Astrocyte (in vitro differentiated cells and primary cell): ENCODE data around the gene TCEAL1. TPM values are rescaled to one million over a fixed set of nuclear protein-coding genes. Genes with fewer than 3 reads are reported as not detected.
A peak's percentile ranks its signal among the peaks of the same experiment; 100 is the strongest.
"Not testable (repeated sequence)": the region's sequence is repeated elsewhere in the genome, so short reads cannot be mapped to it uniquely, and the experiment has no call there.

Experiments
- DNase-seq: peaks from one replicate; pipeline ENCODE4 v3.0.0-alpha.2; 2010; ENCODE audit warnings: low read depth
- FAIRE-seq: peaks from 2 replicates; lab custom pipeline; 2011; peaks lifted over from hg19 to GRCh38; lab: Jason Lieb, UNC
- H2AFZ ChIP-seq: 2 replicates; pipeline ENCODE4 v1.6.0; 2012; ENCODE audit warnings: low read depth, low read length, inconsistent platforms
- H3K27ac ChIP-seq: 2 replicates; pipeline ENCODE4 v1.5.1; 2011; ENCODE audit warnings: low read depth, low read length, inconsistent platforms
- H3K27me3 ChIP-seq: 2 replicates; pipeline ENCODE4 v1.6.0; 2011; ENCODE audit warnings: low read length, inconsistent platforms; ENCODE audit not compliant: insufficient read depth
- H3K36me3 ChIP-seq: 2 replicates; pipeline ENCODE4 v1.5.1; 2011; ENCODE audit warnings: low read length, inconsistent platforms; ENCODE audit not compliant: insufficient read depth
- H3K4me1 ChIP-seq: 2 replicates; pipeline ENCODE4 v1.5.1; 2011; ENCODE audit warnings: low read length, inconsistent platforms; ENCODE audit not compliant: insufficient read depth
- H3K4me2 ChIP-seq: 2 replicates; pipeline ENCODE4 v1.6.0; 2012; ENCODE audit warnings: low read length, inconsistent platforms
- H3K4me3 ChIP-seq: 2 replicates; pipeline ENCODE4 v1.5.1; 2011; ENCODE audit warnings: low read depth, mild to moderate bottlenecking, low read length, inconsistent platforms; ENCODE audit not compliant: insufficient read depth
- H3K79me2 ChIP-seq: 2 replicates; pipeline ENCODE4 v1.6.0; 2012; ENCODE audit warnings: mild to moderate bottlenecking, low read length, inconsistent platforms; ENCODE audit not compliant: insufficient read depth
- H3K9ac ChIP-seq: 2 replicates; pipeline ENCODE4 v1.6.0; 2012; ENCODE audit warnings: mild to moderate bottlenecking, low read length, inconsistent platforms
- H3K9me3 ChIP-seq: 2 replicates; pipeline ENCODE4 v1.5.1; 2012; ENCODE audit warnings: low read depth, mild to moderate bottlenecking, low read length, inconsistent platforms; ENCODE audit not compliant: insufficient read depth
- H4K20me1 ChIP-seq: 2 replicates; pipeline ENCODE4 v1.6.0; 2012; ENCODE audit warnings: low read length, inconsistent platforms; ENCODE audit not compliant: insufficient read depth
- H3K27ac Mint-ChIP-seq: one replicate; pipeline ENCODE4 v1.8.0; 2021; ENCODE audit warnings: mild to moderate bottlenecking, mixed read lengths; ENCODE audit not compliant: unreplicated experiment
- H3K27me3 Mint-ChIP-seq: one replicate; pipeline ENCODE4 v1.8.0; 2021; ENCODE audit warnings: low read depth, mixed read lengths; ENCODE audit not compliant: unreplicated experiment
- H3K36me3 Mint-ChIP-seq: one replicate; pipeline ENCODE4 v1.8.0; 2021; ENCODE audit warnings: low read depth, mixed read lengths; ENCODE audit not compliant: unreplicated experiment
- H3K4me1 Mint-ChIP-seq: one replicate; pipeline ENCODE4 v1.8.0; 2021; ENCODE audit warnings: low read depth, mixed read lengths; ENCODE audit not compliant: unreplicated experiment
- H3K4me3 Mint-ChIP-seq: one replicate; pipeline ENCODE4 v1.8.0; 2021; ENCODE audit warnings: mild to moderate bottlenecking, moderate library complexity, mixed read lengths; ENCODE audit not compliant: unreplicated experiment
- H3K9me3 Mint-ChIP-seq: one replicate; pipeline ENCODE4 v1.8.0; 2021; ENCODE audit warnings: mild to moderate bottlenecking, mixed read lengths; ENCODE audit not compliant: unreplicated experiment
- CTCF ChIP-seq: IDR thresholded peaks from 2 replicates; pipeline ENCODE4 v1.5.1; 2011; ENCODE audit warnings: low read depth, mild to moderate bottlenecking, inconsistent platforms, low read length, moderate library complexity; ENCODE audit not compliant: insufficient read depth
- EZH2 ChIP-seq: IDR thresholded peaks from 2 replicates; pipeline ENCODE4 v1.6.1; 2012; ENCODE audit warnings: mild to moderate bottlenecking, low read length, inconsistent platforms; ENCODE audit not compliant: insufficient read depth
- total RNA-seq: library from RNA; stranded (reverse); gene quantifications from 2 replicates; pipeline ENCODE4 v1.2.1, GENCODE V29; 2021

TCEAL1 gene
- total RNA-seq, 1 donor from 2014 or later = 12.3 TPM

GRCh38 chrX:103586659-103587058, 42.1 kb upstream of the TCEAL1 start:
- no peak overlapping the region for H3K27ac Mint-ChIP-seq

GRCh38 chrX:103592295-103592694, 36.5 kb upstream of the TCEAL1 start:
- H3K27ac ChIP-seq, H3K36me3 ChIP-seq, H3K4me1 ChIP-seq, H4K20me1 ChIP-seq, H2AFZ ChIP-seq, H3K9ac ChIP-seq, FAIRE-seq, H3K4me1 Mint-ChIP-seq, H3K4me2 ChIP-seq, H3K9me3 Mint-ChIP-seq, H3K27me3 Mint-ChIP-seq, H3K79me2 ChIP-seq, H3K4me3 ChIP-seq, H3K27me3 ChIP-seq, DNase-seq, H3K9me3 ChIP-seq, H3K4me3 Mint-ChIP-seq, H3K27ac Mint-ChIP-seq, H3K36me3 Mint-ChIP-seq: not testable (repeated sequence)

More at GRCh38 chrX:103586659-103587058, 42.1 kb upstream of the TCEAL1 start:
- H3K4me1 ChIP-seq = peaks cover 2% of the 10 kb centered on the region
- TF ChIP-seq EZH2 (no peak), CTCF (no peak)
- H3K4me2 ChIP-seq = peak overlapping the region; percentile 90
- no peak overlapping the region for H2AFZ ChIP-seq
- no peaks in the 10 kb centered on the region for H3K36me3 ChIP-seq
- DNase-seq (no peak), FAIRE-seq (no peak)
- peaks cover 5% of the 10 kb centered on the region for H3K36me3 Mint-ChIP-seq
- peak overlapping the region; percentile 88 for H3K4me3 ChIP-seq
- H3K79me2 ChIP-seq = peaks cover 21% of the 10 kb centered on the region
- no peaks in the 10 kb centered on the region for H3K27me3 Mint-ChIP-seq
- H3K9ac ChIP-seq = peak overlapping the region; percentile 94
- peak overlapping the region; percentile 94 for H3K4me3 Mint-ChIP-seq
- peak overlapping the region; percentile 75 for H3K27ac ChIP-seq
- H3K9me3 Mint-ChIP-seq = peaks cover 5% of the 10 kb centered on the region
- H3K27me3 ChIP-seq = no peaks in the 10 kb centered on the region
- no peaks in the 10 kb centered on the region for H4K20me1 ChIP-seq
- no peaks in the 10 kb centered on the region for H3K9me3 ChIP-seq
- peaks cover 6% of the 10 kb centered on the region for H3K4me1 Mint-ChIP-seq

GRCh38 chrX:103595202-103595601, 33.6 kb upstream of the TCEAL1 start:
- H3K27me3 Mint-ChIP-seq, H4K20me1 ChIP-seq, DNase-seq, H3K4me2 ChIP-seq, H3K27ac ChIP-seq, H3K4me1 Mint-ChIP-seq, H3K4me3 Mint-ChIP-seq, H2AFZ ChIP-seq, H3K9ac ChIP-seq, H3K9me3 Mint-ChIP-seq, H3K9me3 ChIP-seq, FAIRE-seq, H3K4me1 ChIP-seq, H3K27ac Mint-ChIP-seq, H3K4me3 ChIP-seq, H3K79me2 ChIP-seq, H3K36me3 ChIP-seq, H3K27me3 ChIP-seq: not testable (repeated sequence)
- peaks cover 11% of the 10 kb centered on the region for H3K36me3 Mint-ChIP-seq
